HG03378 (cell line): Measurements from ENCODE around the gene DLG2.

Experiments
- ATAC-seq: cut with Tn5 transposase; IDR thresholded peaks from one replicate; pipeline ENCODE4 v1.9.1; 2021; ENCODE audit warnings: mild to moderate bottlenecking, moderate library complexity; ENCODE audit not compliant: unreplicated experiment

Gene DLG2

GRCh38 chr11:85572056-85572455, 55.1 kb downstream of the DLG2 start:
- no peak for ATAC-seq

GRCh38 chr11:85569525-85569924, 57.6 kb downstream of the DLG2 start:
- no peak for ATAC-seq

GRCh38 chr11:85558411-85558810, 68.7 kb downstream of the DLG2 start:
- ATAC-seq = no peak

- ATAC-seq = no peak
Observed at GRCh38 chr11:85551881-85552280, 75.3 kb downstream of the DLG2 start.

GRCh38 chr11:85541683-85542082, 85.5 kb downstream of the DLG2 start:
- no peak for ATAC-seq

- no peak for ATAC-seq
Observed at GRCh38 chr11:85540635-85541205, 86.4 kb downstream of the DLG2 start.

GRCh38 chr11:85540181-85540580, 87.0 kb downstream of the DLG2 start:
- ATAC-seq = no peak

- no peak for ATAC-seq
Observed at GRCh38 chr11:85539740-85540139, 87.4 kb downstream of the DLG2 start.

GRCh38 chr11:85539029-85539689, 88.0 kb downstream of the DLG2 start:
- ATAC-seq = no peak

- no peak for ATAC-seq
Observed at GRCh38 chr11:85536438-85536837, 90.7 kb downstream of the DLG2 start.

GRCh38 chr11:85534806-85535205, 92.3 kb downstream of the DLG2 start:
- no peak for ATAC-seq

- ATAC-seq = no peak
Observed at GRCh38 chr11:85531191-85531897, 95.8 kb downstream of the DLG2 start.

- no peak for ATAC-seq
Observed at GRCh38 chr11:85530634-85531033, 96.5 kb downstream of the DLG2 start.

GRCh38 chr11:85526564-85526963, 100.6 kb downstream of the DLG2 start:
- ATAC-seq = no peak

GRCh38 chr11:85525686-85526085, 101.5 kb downstream of the DLG2 start:
- no peak for ATAC-seq

GRCh38 chr11:85517272-85517671, 109.9 kb downstream of the DLG2 start:
- ATAC-seq = no peak

GRCh38 chr11:85495918-85496317, 131.2 kb downstream of the DLG2 start:
- ATAC-seq = no peak

GRCh38 chr11:85494396-85494795, 132.7 kb downstream of the DLG2 start:
- ATAC-seq = no peak

GRCh38 chr11:85485902-85486301, 141.2 kb downstream of the DLG2 start:
- no peak for ATAC-seq

GRCh38 chr11:85483861-85484260, 143.3 kb downstream of the DLG2 start:
- ATAC-seq = no peak

GRCh38 chr11:85481862-85482261, 145.3 kb downstream of the DLG2 start:
- no peak for ATAC-seq
